ENCODE measurements around the gene KLHL30. TPM values are rescaled to one million over a fixed set of nuclear protein-coding genes. Genes with fewer than 3 reads are reported as not detected.

Gene KLHL30
- polyA plus RNA-seq, 4 donors, result 0.18 to 0.57 (median 0.44) TPM

- no peak for DNase-seq (ENCODE audit: low read depth in 4 of 4, low spot score in 2 of 4)
Measured at GRCh38 chr2:238117199-238118154, 21.0 kb upstream of the KLHL30 start.

- DNase-seq (ENCODE audit: low read depth in 4 of 4, low spot score in 2 of 4), result no peak
Measured at GRCh38 chr2:238119756-238120462, 18.6 kb upstream of the KLHL30 start.

GRCh38 chr2:238120463-238121298 lies 17.8 kb upstream of the KLHL30 start:
- no peak for DNase-seq (ENCODE audit: low read depth in 4 of 4, low spot score in 2 of 4)

- no peak for DNase-seq (ENCODE audit: low read depth in 4 of 4, low spot score in 2 of 4)
Measured at GRCh38 chr2:238121511-238122286, 16.8 kb upstream of the KLHL30 start.

GRCh38 chr2:238122287-238123217 lies 15.9 kb upstream of the KLHL30 start:
- DNase-seq (ENCODE audit: low read depth in 4 of 4, low spot score in 2 of 4), result no peak

- no peak for DNase-seq (ENCODE audit: low read depth in 4 of 4, low spot score in 2 of 4)
Measured at GRCh38 chr2:238123218-238123971, 15.1 kb upstream of the KLHL30 start.

GRCh38 chr2:238123991-238124470 lies 14.4 kb upstream of the KLHL30 start:
- DNase-seq (ENCODE audit: low read depth in 4 of 4, low spot score in 2 of 4), result no peak

- DNase-seq (ENCODE audit: low read depth in 4 of 4, low spot score in 2 of 4), result no peak
Measured at GRCh38 chr2:238124488-238125126, 13.9 kb upstream of the KLHL30 start.

- DNase-seq (ENCODE audit: low read depth in 4 of 4, low spot score in 2 of 4), result no peak
Measured at GRCh38 chr2:238125127-238125885, 13.2 kb upstream of the KLHL30 start.

- DNase-seq (ENCODE audit: low read depth in 4 of 4, low spot score in 2 of 4), result no peak
Measured at GRCh38 chr2:238126338-238126737, 12.1 kb upstream of the KLHL30 start.

- no peak for DNase-seq (ENCODE audit: low read depth in 4 of 4, low spot score in 2 of 4)
Measured at GRCh38 chr2:238126775-238127164, 11.7 kb upstream of the KLHL30 start.

- DNase-seq (ENCODE audit: low read depth in 4 of 4, low spot score in 2 of 4), result peak in 2 of 4 donors; percentile 41 to 53
Measured at GRCh38 chr2:238127165-238128060, 11.1 kb upstream of the KLHL30 start.

GRCh38 chr2:238128061-238128440 lies 10.4 kb upstream of the KLHL30 start:
- DNase-seq (ENCODE audit: low read depth in 4 of 4, low spot score in 2 of 4), result no peak

GRCh38 chr2:238128534-238129001 lies 9.9 kb upstream of the KLHL30 start:
- DNase-seq (ENCODE audit: low read depth in 4 of 4, low spot score in 2 of 4), result no peak

GRCh38 chr2:238129166-238130010 lies 9.1 kb upstream of the KLHL30 start:
- no peak for DNase-seq (ENCODE audit: low read depth in 4 of 4, low spot score in 2 of 4)

All from left renal cortex interstitium (tissue), 4 donors.